ENCODE data around the gene LRRC55.

LRRC55 gene

DNA sequence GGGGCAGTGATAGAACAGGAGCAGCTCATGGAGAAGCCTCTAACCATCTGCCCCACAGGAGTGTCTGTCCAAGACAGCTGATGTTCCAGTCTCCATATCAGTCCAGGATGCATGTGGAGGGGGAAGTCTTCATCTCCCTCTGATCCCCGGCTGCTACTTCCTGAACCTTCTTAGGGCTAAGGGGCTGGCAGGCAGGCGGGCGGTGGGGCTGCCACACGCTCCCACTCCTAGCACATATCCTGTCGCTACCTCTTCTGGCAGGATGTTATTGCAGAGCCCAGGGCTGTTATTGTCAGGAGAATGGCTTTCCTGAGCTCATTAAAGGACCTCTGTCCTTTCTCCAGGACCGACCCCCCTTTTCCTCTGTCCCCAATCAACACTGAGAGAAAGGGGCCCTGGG, 25.4 kb downstream of the LRRC55 start:
- FAIRE-seq (no peak), DNase-seq (ENCODE audit: insufficient read length, low spot score) (no peak)
- no peak for TF ChIP-seq PAX5 (IDR thresholded peaks at IDR 0.05; ENCODE audit: insufficient read depth, low read length, severe bottlenecking)
- no peak for TF ChIP-seq POLR2A (IDR thresholded peaks at IDR 0.05; ENCODE audit: low read depth, low read length)
- no peak for TF ChIP-seq POLR2AphosphoS5 (IDR thresholded peaks at IDR 0.05; ENCODE audit: low read depth, low read length)
- TF ChIP-seq TAF1 (IDR thresholded peaks at IDR 0.05; ENCODE audit: low read depth, low read length) = no peak
- TF ChIP-seq POU2F2 (IDR thresholded peaks at IDR 0.05; ENCODE audit: low read depth, low read length) = no peak
- TF ChIP-seq SPI1 (IDR thresholded peaks at IDR 0.05; ENCODE audit: low read depth, low read length) = no peak

DNA sequence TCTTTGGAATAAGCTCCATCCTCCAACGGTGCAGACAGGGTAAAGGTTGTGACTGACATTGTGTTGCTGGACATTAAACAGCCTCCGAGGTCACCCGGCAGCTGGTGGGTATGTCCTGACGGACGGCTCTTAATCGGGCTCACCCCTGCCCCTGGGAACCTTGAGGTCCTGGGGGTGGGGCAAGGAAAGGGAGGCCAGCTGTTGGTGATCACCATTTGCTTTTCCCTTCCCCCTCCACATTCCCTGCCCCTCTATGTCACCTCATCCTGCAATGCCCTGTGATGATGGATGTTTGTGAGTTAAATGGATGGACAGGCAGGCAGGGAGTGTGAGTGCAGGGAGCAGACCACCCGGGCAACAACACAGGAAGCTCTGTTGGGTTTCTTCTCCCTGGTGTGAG, 29.0 kb downstream of the LRRC55 start:
- no peak for TF ChIP-seq POLR2A (IDR thresholded peaks at IDR 0.05; ENCODE audit: low read depth, low read length)
- no peak for TF ChIP-seq TAF1 (IDR thresholded peaks at IDR 0.05; ENCODE audit: low read depth, low read length)
- TF ChIP-seq PAX5 (IDR thresholded peaks at IDR 0.05; ENCODE audit: insufficient read depth, low read length, severe bottlenecking) = no peak
- no peak for TF ChIP-seq SPI1 (IDR thresholded peaks at IDR 0.05; ENCODE audit: low read depth, low read length)
- TF ChIP-seq POLR2AphosphoS5 (IDR thresholded peaks at IDR 0.05; ENCODE audit: low read depth, low read length) = no peak
- TF ChIP-seq POU2F2 (IDR thresholded peaks at IDR 0.05; ENCODE audit: low read depth, low read length) = no peak
- no peak for FAIRE-seq
- DNase-seq (ENCODE audit: insufficient read length, low spot score) = no peak

DNA sequence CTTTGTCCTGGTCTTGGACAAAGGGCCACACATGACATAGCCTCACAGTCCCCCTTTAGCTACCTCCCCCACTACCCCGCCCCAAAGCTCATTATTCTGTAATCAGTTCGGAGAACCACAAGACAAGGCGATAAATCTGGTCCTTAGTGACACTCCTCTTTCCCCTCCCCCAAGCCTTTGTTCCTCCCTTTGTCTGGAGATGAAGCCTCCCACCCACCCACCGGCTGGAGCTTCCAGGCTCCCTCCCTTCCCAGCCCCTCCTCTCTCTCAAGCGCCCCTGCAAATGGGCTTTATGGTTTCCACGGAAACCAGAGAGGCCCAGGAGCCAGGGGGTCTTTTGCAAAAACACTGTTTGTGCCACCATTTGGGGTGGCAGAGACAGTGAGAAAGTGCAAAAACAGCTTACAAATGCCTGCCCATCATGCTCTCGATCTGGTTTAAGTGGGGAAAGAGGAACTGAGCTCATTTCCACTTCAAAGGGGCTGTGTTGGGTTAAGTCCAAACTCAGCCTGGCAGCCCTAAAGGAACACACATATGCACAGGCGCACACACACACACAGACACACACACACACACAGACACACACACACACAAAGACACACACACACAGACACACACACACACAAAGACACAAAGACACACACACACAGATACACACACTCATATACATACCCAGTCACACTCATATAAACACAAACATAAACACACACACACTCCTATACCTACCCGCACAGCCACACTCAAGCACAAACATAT, 31.8 kb downstream of the LRRC55 start:
- FAIRE-seq = no peak

DNA sequence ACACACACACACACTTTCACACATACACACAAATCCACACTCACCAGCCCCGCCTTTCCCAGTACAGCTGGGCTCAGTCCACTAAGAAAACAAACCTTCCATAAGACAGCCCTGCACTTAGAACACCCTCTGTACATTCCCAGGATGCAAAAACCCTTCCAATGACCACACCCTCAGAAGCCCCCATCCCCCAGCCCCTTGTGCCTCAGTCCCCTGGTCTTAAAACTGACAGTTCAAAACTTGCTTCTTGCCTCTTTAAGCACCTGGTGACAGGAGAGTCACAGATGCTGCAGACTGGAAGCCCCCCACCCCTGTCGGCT, 32.3 kb downstream of the LRRC55 start:
- no peak for TF ChIP-seq POU2F2 (IDR thresholded peaks at IDR 0.05; ENCODE audit: low read depth, low read length)
- TF ChIP-seq POLR2A (IDR thresholded peaks at IDR 0.05; ENCODE audit: low read depth, low read length) = no peak
- TF ChIP-seq POLR2AphosphoS5 (IDR thresholded peaks at IDR 0.05; ENCODE audit: low read depth, low read length) = no peak
- TF ChIP-seq PAX5 (IDR thresholded peaks at IDR 0.05; ENCODE audit: insufficient read depth, low read length, severe bottlenecking) = no peak
- TF ChIP-seq SPI1 (IDR thresholded peaks at IDR 0.05; ENCODE audit: low read depth, low read length) = no peak
- TF ChIP-seq TAF1 (IDR thresholded peaks at IDR 0.05; ENCODE audit: low read depth, low read length) = no peak
- DNase-seq (ENCODE audit: insufficient read length, low spot score) (no peak), FAIRE-seq (no peak)

More for the DNA sequence above, 31.8 kb downstream of the LRRC55 start:
- no peak for DNase-seq (ENCODE audit: insufficient read length, low spot score)
- no peak for TF ChIP-seq PAX5 (IDR thresholded peaks at IDR 0.05; ENCODE audit: insufficient read depth, low read length, severe bottlenecking)
- no peak for TF ChIP-seq POLR2A (IDR thresholded peaks at IDR 0.05; ENCODE audit: low read depth, low read length)
- TF ChIP-seq POU2F2 (IDR thresholded peaks at IDR 0.05; ENCODE audit: low read depth, low read length) = no peak
- peak; percentile 77 for TF ChIP-seq SPI1 (IDR thresholded peaks at IDR 0.05; ENCODE audit: low read depth, low read length)
- no peak for TF ChIP-seq TAF1 (IDR thresholded peaks at IDR 0.05; ENCODE audit: low read depth, low read length)

DNA sequence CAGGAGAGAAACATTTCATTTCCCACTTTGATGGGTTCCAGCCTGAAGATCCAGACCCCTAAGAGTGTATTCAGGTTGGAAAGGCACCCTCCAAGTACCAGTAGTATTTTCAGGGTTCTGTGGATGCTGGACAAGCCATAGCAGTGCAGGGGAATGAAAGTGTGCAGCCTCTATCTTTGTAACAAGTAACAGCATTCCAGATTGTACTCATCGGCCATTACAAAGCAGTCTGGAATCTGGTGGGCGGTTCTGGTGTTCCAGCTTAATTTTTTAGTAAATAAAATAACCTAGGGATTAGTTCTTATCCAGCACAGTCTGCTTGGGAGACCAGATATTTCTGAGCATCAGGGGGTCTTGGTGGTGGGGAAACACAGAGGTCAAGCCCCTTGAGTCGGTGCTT, 32.7 kb downstream of the LRRC55 start:
- TF ChIP-seq TAF1 (IDR thresholded peaks at IDR 0.05; ENCODE audit: low read depth, low read length) (no peak), SPI1 (IDR thresholded peaks at IDR 0.05; ENCODE audit: low read depth, low read length) (no peak), POU2F2 (IDR thresholded peaks at IDR 0.05; ENCODE audit: low read depth, low read length) (no peak), POLR2AphosphoS5 (IDR thresholded peaks at IDR 0.05; ENCODE audit: low read depth, low read length) (no peak)
- FAIRE-seq (no peak), DNase-seq (ENCODE audit: insufficient read length, low spot score) (no peak)

DNA sequence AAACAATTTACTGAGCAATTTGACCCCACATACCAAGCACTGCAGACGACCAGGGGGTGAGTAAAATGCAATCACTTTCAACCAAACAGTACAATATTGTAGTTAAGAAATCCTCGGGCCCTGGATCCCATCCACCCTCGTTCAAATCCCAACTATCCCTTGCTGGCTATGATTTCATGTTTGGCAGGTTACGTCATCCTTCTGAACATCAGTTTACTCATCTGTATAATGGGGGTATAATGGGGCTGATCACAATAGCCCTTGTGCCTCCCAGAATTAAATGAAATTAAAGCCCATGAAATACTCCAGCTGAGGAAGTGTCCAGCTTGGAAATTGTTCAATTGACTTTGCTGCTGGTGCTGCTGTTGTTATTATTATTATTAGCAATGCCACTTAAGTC, 34.7 kb downstream of the LRRC55 start:
- FAIRE-seq = no peak
- TF ChIP-seq PAX5 (IDR thresholded peaks at IDR 0.05; ENCODE audit: insufficient read depth, low read length, severe bottlenecking) (no peak), SPI1 (IDR thresholded peaks at IDR 0.05; ENCODE audit: low read depth, low read length) (no peak), POLR2A (IDR thresholded peaks at IDR 0.05; ENCODE audit: low read depth, low read length) (no peak), POU2F2 (IDR thresholded peaks at IDR 0.05; ENCODE audit: low read depth, low read length) (no peak), TAF1 (IDR thresholded peaks at IDR 0.05; ENCODE audit: low read depth, low read length) (no peak), POLR2AphosphoS5 (IDR thresholded peaks at IDR 0.05; ENCODE audit: low read depth, low read length) (no peak)
- DNase-seq (ENCODE audit: insufficient read length, low spot score) = no peak

DNA sequence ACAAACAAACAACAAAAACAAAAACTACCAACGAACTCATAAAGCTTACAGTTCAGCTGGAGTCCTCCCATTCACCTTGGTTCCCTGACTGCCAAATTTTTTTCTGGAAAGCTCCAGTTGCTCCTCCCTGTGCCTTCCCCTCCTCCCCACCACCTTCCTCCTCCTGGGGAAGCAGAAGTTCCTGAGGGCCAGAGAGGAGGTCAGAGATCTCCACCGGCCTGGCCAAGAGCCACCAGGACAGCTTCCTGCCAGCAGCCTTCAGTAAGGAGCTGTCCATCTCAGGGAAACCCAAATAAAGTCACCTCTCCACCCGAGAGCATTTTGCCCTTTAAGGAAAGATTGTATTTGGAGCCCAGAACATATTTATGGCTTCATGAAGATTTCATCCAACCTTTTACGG, 35.3 kb downstream of the LRRC55 start:
- TF ChIP-seq POLR2AphosphoS5 (IDR thresholded peaks at IDR 0.05; ENCODE audit: low read depth, low read length) (no peak), POU2F2 (IDR thresholded peaks at IDR 0.05; ENCODE audit: low read depth, low read length) (no peak), SPI1 (IDR thresholded peaks at IDR 0.05; ENCODE audit: low read depth, low read length) (no peak), POLR2A (IDR thresholded peaks at IDR 0.05; ENCODE audit: low read depth, low read length) (no peak), PAX5 (IDR thresholded peaks at IDR 0.05; ENCODE audit: insufficient read depth, low read length, severe bottlenecking) (no peak), TAF1 (IDR thresholded peaks at IDR 0.05; ENCODE audit: low read depth, low read length) (no peak)
- FAIRE-seq = no peak

DNA sequence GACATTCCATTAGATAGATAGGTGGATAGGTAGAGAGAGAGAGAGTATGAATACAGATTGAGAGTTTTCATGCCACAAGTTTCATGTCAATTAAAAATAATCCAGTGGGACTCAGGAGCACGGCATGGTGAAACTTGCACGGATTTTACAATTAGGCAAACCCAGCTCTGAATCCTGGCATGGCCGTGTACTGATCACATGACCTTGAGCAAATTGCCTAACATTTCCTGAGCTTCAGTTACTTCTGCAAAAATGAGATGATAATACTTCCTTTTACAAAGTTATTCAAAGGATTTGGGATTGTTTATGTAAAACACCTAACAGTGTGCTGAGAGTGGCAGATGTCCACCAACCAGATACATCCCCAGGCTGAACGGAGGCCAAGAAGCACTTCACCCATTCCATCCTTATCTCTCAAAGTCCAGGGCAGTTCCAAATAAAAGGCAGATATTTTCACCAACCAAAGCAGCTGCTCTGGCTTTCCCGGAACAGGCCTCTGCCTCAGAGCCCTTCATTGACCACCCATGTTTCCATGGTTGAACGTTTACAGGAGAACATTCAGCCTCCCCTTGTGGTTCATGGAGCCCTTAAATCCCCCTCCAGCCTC, 37.4 kb downstream of the LRRC55 start:
- DNase-seq (ENCODE audit: insufficient read length, low spot score) (no peak), FAIRE-seq (no peak)
- TF ChIP-seq PAX5 (IDR thresholded peaks at IDR 0.05; ENCODE audit: insufficient read depth, low read length, severe bottlenecking) (no peak), TAF1 (IDR thresholded peaks at IDR 0.05; ENCODE audit: low read depth, low read length) (no peak), SPI1 (IDR thresholded peaks at IDR 0.05; ENCODE audit: low read depth, low read length) (no peak), POLR2A (IDR thresholded peaks at IDR 0.05; ENCODE audit: low read depth, low read length) (no peak), POLR2AphosphoS5 (IDR thresholded peaks at IDR 0.05; ENCODE audit: low read depth, low read length) (no peak), POU2F2 (IDR thresholded peaks at IDR 0.05; ENCODE audit: low read depth, low read length) (no peak)

More for the DNA sequence above, 35.3 kb downstream of the LRRC55 start:
- DNase-seq (ENCODE audit: insufficient read length, low spot score) = no peak

DNA sequence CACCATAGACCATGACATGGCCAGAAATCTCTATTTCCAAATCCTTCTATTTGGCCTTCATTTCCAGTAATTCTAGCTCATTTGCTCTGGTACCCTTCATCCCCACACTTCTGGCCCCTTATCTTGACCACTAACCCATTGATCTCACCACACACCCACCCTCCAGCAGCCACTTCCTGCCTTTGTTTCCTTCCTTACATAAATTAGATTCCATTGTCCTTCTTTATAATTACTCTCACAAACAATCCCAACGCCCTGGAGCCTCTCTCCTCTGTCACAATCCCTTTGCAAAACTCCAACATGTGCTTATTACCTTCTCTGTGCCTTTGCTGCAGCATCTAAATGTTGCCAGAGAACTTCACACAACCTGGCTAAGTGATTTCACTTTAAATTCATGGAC, 40.5 kb downstream of the LRRC55 start:
- DNase-seq (ENCODE audit: insufficient read length, low spot score) (no peak), FAIRE-seq (no peak)
- TF ChIP-seq TAF1 (IDR thresholded peaks at IDR 0.05; ENCODE audit: low read depth, low read length) (no peak), PAX5 (IDR thresholded peaks at IDR 0.05; ENCODE audit: insufficient read depth, low read length, severe bottlenecking) (no peak)

DNA sequence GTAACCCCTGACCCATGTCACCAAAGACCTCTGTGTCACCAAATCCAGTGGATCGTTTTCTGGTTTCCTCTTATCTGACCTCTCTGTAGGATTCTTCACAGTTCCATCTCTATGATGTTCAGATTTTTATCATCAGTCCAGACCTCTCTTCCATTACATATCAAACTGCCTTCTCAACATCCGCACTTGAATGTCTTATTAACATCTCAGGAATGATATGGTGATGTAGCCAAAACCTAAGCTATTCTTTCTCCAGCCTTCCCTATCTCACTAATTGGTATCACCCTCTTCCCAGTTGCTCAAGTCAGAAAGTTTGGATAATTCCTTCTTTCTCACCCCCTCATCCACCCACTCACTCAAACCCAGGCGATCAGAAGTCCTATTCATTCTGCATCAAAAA, 41.8 kb downstream of the LRRC55 start:
- TF ChIP-seq TAF1 (IDR thresholded peaks at IDR 0.05; ENCODE audit: low read depth, low read length) (no peak), SPI1 (IDR thresholded peaks at IDR 0.05; ENCODE audit: low read depth, low read length) (no peak), PAX5 (IDR thresholded peaks at IDR 0.05; ENCODE audit: insufficient read depth, low read length, severe bottlenecking) (no peak), POU2F2 (IDR thresholded peaks at IDR 0.05; ENCODE audit: low read depth, low read length) (no peak), POLR2A (IDR thresholded peaks at IDR 0.05; ENCODE audit: low read depth, low read length) (no peak), POLR2AphosphoS5 (IDR thresholded peaks at IDR 0.05; ENCODE audit: low read depth, low read length) (no peak)
- DNase-seq (ENCODE audit: insufficient read length, low spot score) = no peak
- no peak for FAIRE-seq

All from GM12891 (cell line).